Caco-2 (cell line): ENCODE data around the gene LMLN. TPM values are rescaled to one million over a fixed set of nuclear protein-coding genes. Genes with fewer than 3 reads are reported as not detected.

Experiments
- BruUV-seq: library from RNA; stranded (reverse); fragments of 400-500 nt; replicated peaks from 2 replicates; lab custom pipeline; 2021; lab: Mats Ljungman, UMichigan
- CTCF ChIA-PET: fragments of 300-600 bp; sonication (Branson Sonifier 250); formaldehyde crosslinking; loops from one replicate; lab custom pipeline; 2022; ENCODE audit warnings: antibody characterized with exemption; lab: Charles Lee
- POLR2A ChIA-PET: fragments of 300-600 bp; sonication (Branson Sonifier 250); formaldehyde crosslinking; loops from one replicate; lab custom pipeline; 2022; ENCODE audit warnings: antibody characterized with exemption; lab: Charles Lee
- DNase-seq, 2 experiments: peaks; one replicate each; pipeline versions ENCODE4 v3.0.0 to v3.0.0-alpha.2; 2020 to 2022
- H3K27me3 ChIP-seq: replicated peaks from 2 replicates; pipeline ENCODE4 v1.6.0; 2011; ENCODE audit warnings: low read length; ENCODE audit not compliant: control insufficient read depth, insufficient read depth
- H3K36me3 ChIP-seq: 2 replicates; pipeline ENCODE4 v1.5.1; 2011; ENCODE audit warnings: low read length; ENCODE audit not compliant: control insufficient read depth, insufficient read depth
- H3K4me1 ChIP-seq: fragments of 250-450 bp; sonication (Bioruptor Pico); 2 replicates; pipeline ENCODE4 v1.5.1; 2020; ENCODE audit warnings: mild to moderate bottlenecking
- H3K4me3 ChIP-seq: 2 replicates; pipeline ENCODE4 v1.5.1; 2011; ENCODE audit warnings: low read depth, mild to moderate bottlenecking, control low read depth, low read length
- H3K9me3 ChIP-seq: fragments of 250-450 bp; sonication (Bioruptor Pico); 2 replicates; pipeline ENCODE4 v1.5.1; 2020; ENCODE audit warnings: mild to moderate bottlenecking, moderate library complexity
- H3K27ac Mint-ChIP-seq: one replicate; pipeline ENCODE4 v1.8.0; 2022; ENCODE audit warnings: mixed read lengths; ENCODE audit not compliant: unreplicated experiment
- H3K27me3 Mint-ChIP-seq: one replicate; pipeline ENCODE4 v1.8.0; 2022; ENCODE audit warnings: mixed read lengths; ENCODE audit not compliant: insufficient read depth, unreplicated experiment
- H3K36me3 Mint-ChIP-seq: one replicate; pipeline ENCODE4 v1.8.0; 2022; ENCODE audit warnings: mild to moderate bottlenecking, mixed read lengths; ENCODE audit not compliant: insufficient read depth, unreplicated experiment
- H3K4me1 Mint-ChIP-seq: one replicate; pipeline ENCODE4 v1.8.0; 2022; ENCODE audit warnings: low read depth, mixed read lengths; ENCODE audit not compliant: unreplicated experiment
- H3K4me3 Mint-ChIP-seq: one replicate; pipeline ENCODE4 v1.8.0; 2022; ENCODE audit warnings: mild to moderate bottlenecking, moderate library complexity, mixed read lengths; ENCODE audit not compliant: unreplicated experiment
- H3K9me3 Mint-ChIP-seq: one replicate; pipeline ENCODE4 v1.8.0; 2022; ENCODE audit warnings: mixed read lengths; ENCODE audit not compliant: unreplicated experiment
- intact Hi-C: fragments of 100-400 bp; cut with micrococcal nuclease; formaldehyde crosslinking; loops from one replicate; pipeline ENCODE4 v1.10.0; 2022; ENCODE audit not compliant: unreplicated experiment
- total RNA-seq: library from RNA; stranded (reverse); gene quantifications from 2 replicates; pipeline ENCODE4 v1.2.3, GENCODE V29; 2022
- TF ChIP-seq, protein P1 (sequence below), 2 experiments: fragments of 200-600 bp in 1 of 2; IDR thresholded peaks; 1 replicate in 1 of 2; 2 replicates in 1 of 2; pipeline versions ENCODE4 v1.5.1 to v1.8.0; 2011 to 2022; ENCODE audit warnings: antibody characterized with exemption in 1 of 2, control low read depth in 1 of 2, inconsistent platforms in 1 of 2, low read depth in 1 of 2, low read length in 1 of 2, mild to moderate bottlenecking in 1 of 2, moderate library complexity in 1 of 2; ENCODE audit not compliant: insufficient read depth in 1 of 2, severe bottlenecking in 1 of 2, unreplicated experiment in 1 of 2

LMLN gene
- total RNA-seq, 1 experiment from 2014 or later = 2.4 TPM

GRCh38 chr3:198025644-198026043, 65.6 kb downstream of the LMLN start:
- BruUV-seq = no TSS peak

DNA sequence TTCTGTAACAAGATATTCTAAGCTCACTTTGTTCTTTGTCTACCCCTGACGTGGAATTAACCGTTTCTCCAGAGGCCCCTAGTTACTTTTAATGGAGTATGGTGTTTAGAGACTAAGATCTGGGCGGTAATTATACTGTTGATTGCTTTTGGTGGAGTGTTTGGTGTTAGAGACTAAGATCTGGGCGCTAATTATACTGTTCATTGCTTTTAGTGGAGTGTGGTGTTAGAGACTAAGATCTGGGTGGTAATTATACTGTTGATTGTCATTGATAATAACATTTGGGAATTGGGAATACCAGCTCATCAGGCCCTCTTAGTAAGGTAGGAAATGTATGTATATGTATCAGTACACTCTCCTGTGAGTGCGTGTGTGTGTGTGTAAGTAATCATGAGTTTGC, 66.6 kb downstream of the LMLN start:
- H3K36me3 Mint-ChIP-seq = no peaks in the 10 kb centered on the region
- Histone ChIP-seq H3K9me3 (no peaks in the 10 kb centered on the region), H3K4me3 (no peak overlapping the region), H3K36me3 (no peaks in the 10 kb centered on the region), H3K4me1 (no peaks in the 10 kb centered on the region), H3K27me3 (no peaks in the 10 kb centered on the region)
- H3K27ac Mint-ChIP-seq = no peak overlapping the region
- H3K27me3 Mint-ChIP-seq = no peaks in the 10 kb centered on the region
- H3K4me1 Mint-ChIP-seq = no peaks in the 10 kb centered on the region
- DNase-seq = no peak
- ChIA-PET POLR2A (no interaction called here), CTCF (no interaction called here)
- intact Hi-C loops = no loop called here
- no TSS peak for BruUV-seq
- TF ChIP-seq, protein P1, sequence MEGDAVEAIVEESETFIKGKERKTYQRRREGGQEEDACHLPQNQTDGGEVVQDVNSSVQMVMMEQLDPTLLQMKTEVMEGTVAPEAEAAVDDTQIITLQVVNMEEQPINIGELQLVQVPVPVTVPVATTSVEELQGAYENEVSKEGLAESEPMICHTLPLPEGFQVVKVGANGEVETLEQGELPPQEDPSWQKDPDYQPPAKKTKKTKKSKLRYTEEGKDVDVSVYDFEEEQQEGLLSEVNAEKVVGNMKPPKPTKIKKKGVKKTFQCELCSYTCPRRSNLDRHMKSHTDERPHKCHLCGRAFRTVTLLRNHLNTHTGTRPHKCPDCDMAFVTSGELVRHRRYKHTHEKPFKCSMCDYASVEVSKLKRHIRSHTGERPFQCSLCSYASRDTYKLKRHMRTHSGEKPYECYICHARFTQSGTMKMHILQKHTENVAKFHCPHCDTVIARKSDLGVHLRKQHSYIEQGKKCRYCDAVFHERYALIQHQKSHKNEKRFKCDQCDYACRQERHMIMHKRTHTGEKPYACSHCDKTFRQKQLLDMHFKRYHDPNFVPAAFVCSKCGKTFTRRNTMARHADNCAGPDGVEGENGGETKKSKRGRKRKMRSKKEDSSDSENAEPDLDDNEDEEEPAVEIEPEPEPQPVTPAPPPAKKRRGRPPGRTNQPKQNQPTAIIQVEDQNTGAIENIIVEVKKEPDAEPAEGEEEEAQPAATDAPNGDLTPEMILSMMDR (IDR thresholded peaks at IDR 0.05; ENCODE audit: insufficient read depth in 1 of 2, low read depth in 1 of 2, low read length in 1 of 2, severe bottlenecking in 1 of 2, unreplicated experiment in 1 of 2) = no peak
- H3K9me3 Mint-ChIP-seq = no peaks in the 10 kb centered on the region
- H3K4me3 Mint-ChIP-seq = no peak overlapping the region

More at GRCh38 chr3:198025644-198026043, 65.6 kb downstream of the LMLN start:
- TF ChIP-seq, protein P1 (IDR thresholded peaks at IDR 0.05; ENCODE audit: insufficient read depth in 1 of 2, low read depth in 1 of 2, low read length in 1 of 2, severe bottlenecking in 1 of 2, unreplicated experiment in 1 of 2) = no peak
- no peaks in the 10 kb centered on the region for H3K9me3 Mint-ChIP-seq
- Histone ChIP-seq H3K36me3 (no peaks in the 10 kb centered on the region), H3K4me3 (no peak overlapping the region), H3K27me3 (no peaks in the 10 kb centered on the region), H3K4me1 (no peaks in the 10 kb centered on the region), H3K9me3 (no peaks in the 10 kb centered on the region)
- ChIA-PET CTCF (no interaction called here), POLR2A (no interaction called here)
- H3K4me1 Mint-ChIP-seq = no peaks in the 10 kb centered on the region
- no peak overlapping the region for H3K4me3 Mint-ChIP-seq
- intact Hi-C loops = no loop called here
- H3K27ac Mint-ChIP-seq = no peak overlapping the region
- no peaks in the 10 kb centered on the region for H3K36me3 Mint-ChIP-seq
- no peaks in the 10 kb centered on the region for H3K27me3 Mint-ChIP-seq
- DNase-seq = no peak

- Mint-ChIP-seq H3K27ac (no peak overlapping the region), H3K4me1 (no peaks in the 10 kb centered on the region), H3K9me3 (no peaks in the 10 kb centered on the region), H3K27me3 (no peaks in the 10 kb centered on the region), H3K36me3 (no peaks in the 10 kb centered on the region), H3K4me3 (no peak overlapping the region)
- H3K4me1 ChIP-seq = no peaks in the 10 kb centered on the region
- no peaks in the 10 kb centered on the region for H3K9me3 ChIP-seq
- no peak overlapping the region for H3K4me3 ChIP-seq
- BruUV-seq = no TSS peak
- POLR2A ChIA-PET = no interaction called here
- TF ChIP-seq, protein P1 (IDR thresholded peaks at IDR 0.05; ENCODE audit: insufficient read depth in 1 of 2, low read depth in 1 of 2, low read length in 1 of 2, severe bottlenecking in 1 of 2, unreplicated experiment in 1 of 2) = no peak
- DNase-seq = no peak
- H3K27me3 ChIP-seq = no peaks in the 10 kb centered on the region
- H3K36me3 ChIP-seq = no peaks in the 10 kb centered on the region
- CTCF ChIA-PET = no interaction called here
- intact Hi-C loops = no loop called here
Observed at GRCh38 chr3:198027045-198027798, 67.2 kb downstream of the LMLN start.
